ENCODE measurements around the gene ELOVL6.
"Not testable (repeated sequence)": the region's sequence is repeated elsewhere in the genome, so short reads cannot be mapped to it uniquely, and the experiment has no call there.

ELOVL6 gene

GRCh38 chr4:110119880-110120279, 78.5 kb downstream of the ELOVL6 start:
- DNase-seq: no peak

DNA sequence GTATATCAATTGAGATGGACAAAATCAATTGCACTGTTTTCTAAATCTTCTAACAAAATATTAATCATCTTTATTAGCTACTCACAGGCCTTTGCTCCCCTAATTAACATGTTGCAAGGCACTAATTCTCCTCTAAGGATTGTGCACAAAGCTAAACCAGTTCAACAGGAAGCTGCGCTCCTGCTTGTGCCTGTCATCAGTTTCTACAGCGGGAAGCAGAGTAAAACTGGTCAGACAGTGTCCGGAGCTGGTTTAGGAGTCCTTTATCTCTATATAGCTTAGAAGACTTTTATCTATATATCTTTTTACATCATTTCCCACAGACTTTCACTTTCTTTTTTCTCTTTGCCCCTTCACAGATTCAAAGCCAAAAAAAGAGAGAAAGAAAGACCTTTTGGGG, 79.1 kb downstream of the ELOVL6 start:
- DNase-seq: no peak

GRCh38 chr4:110112056-110112455, 86.4 kb downstream of the ELOVL6 start:
- no peak for DNase-seq

DNA sequence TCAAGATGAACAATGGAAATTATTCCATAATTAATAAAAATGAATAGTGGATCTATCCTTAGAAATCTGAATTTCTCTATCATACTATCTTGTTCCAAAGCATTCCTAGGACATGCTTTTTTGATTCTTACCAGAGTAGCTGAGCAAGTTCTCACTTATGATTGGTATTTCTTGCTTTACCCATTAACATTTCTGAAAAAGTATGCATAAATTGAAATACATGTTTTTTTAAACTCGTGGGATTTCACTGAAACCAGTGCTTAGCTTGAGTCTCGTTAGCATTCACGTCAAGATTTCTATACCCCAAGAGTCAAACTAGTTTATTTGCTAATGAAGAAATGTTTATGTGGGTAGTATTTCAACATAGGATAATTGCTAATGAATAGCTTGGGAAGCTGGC, 89.0 kb downstream of the ELOVL6 start:
- no peak for DNase-seq

DNA sequence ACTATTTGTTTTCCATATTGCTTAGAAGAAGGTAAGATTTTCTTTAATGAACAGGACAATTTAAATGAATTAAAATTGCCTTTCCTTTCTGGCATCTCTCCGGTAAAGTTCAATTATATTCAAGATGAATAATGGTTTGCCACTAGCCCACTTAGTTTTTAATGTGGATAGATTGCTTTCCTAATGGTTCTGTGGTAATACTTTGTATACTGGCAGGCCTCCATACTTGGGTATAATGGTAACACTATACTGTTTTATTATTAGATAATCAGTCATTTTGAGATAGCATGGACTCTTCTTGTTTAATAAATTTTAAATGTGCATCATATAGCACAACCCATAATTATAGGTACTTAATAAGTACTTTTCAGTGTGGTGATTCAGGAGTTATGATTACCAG, 89.5 kb downstream of the ELOVL6 start:
- no peak for DNase-seq

GRCh38 chr4:110108422-110108821, 90.0 kb downstream of the ELOVL6 start:
- no peak for DNase-seq

DNA sequence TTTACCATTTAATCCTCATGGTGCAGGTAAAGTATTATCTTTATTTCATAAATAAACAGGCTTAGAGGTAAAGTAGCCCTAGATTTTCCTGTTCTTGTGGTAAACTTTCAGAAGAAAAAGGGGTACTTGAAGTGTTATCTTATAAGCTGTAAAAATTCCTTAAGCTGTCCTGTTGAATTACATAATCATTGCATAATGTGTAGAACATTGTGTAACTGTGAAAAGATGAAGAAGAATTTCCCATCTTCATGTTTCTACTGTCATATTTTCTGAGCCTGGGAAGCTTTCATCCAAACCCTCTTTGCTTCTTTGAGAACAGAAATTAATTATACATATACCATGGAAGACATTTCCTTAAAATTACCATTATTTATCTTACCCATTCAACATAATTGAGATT, 90.5 kb downstream of the ELOVL6 start:
- DNase-seq: no peak

DNA sequence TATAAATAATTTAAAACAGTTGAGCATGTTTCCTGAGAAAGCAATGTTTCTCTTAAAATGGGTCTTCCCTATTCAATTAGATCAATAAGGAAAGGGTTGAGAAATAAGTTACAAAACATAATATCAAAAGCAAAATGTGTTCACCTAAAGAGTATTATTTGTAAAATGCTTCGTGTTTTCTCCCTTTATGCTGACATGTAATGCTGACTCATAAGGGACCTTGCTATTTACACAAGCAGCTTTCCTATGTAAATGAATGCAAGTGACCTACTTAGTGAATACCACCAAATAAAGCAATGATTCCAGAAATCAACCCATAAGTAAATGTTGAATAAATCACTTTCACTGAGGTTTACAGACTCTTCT, 91.5 kb downstream of the ELOVL6 start:
- no peak for DNase-seq

DNA sequence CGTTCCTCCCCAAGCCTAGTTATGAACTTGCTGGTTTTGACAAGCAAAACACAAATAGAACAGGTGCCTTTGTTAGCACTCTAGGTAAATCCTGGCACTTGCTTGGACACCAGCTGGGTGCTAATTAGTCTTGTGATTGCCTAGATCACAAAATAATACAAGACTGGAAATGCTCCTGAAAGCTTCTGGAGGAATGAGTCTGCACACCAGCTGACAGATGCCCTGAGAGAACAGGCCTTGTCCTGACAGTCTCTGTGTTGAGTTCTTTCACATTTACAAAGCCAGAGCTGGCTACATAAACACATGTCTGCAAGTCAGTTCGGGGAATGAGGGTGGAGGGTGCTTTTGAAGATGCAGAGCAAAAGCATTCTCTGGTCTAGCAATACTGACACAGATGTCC, 93.8 kb downstream of the ELOVL6 start:
- DNase-seq: no peak

- DNase-seq: no peak
These were observed 98.8 kb downstream of the ELOVL6 start for GRCh38 chr4:110099638-110100037.

DNA sequence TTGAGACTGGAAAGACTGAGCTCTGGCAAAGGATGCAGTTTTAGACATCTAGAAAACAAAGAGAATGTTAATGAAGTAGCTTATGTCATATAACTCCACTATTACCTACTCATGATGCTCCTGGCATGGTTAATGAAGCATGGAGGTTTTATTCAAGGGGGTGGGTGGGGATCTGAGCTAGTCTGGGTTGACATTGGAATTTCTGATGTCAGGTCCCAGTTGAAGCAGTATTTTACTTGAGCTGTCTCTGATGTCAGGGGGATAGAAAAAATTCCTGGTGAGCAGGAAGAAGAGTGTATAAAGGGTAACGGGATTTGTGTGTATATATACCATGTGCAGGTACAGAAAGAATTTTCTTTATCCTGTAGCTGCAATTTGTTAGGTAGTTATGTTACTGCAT, 102.0 kb downstream of the ELOVL6 start:
- no peak for DNase-seq

GRCh38 chr4:110092646-110093045, 105.8 kb downstream of the ELOVL6 start:
- DNase-seq: no peak

DNA sequence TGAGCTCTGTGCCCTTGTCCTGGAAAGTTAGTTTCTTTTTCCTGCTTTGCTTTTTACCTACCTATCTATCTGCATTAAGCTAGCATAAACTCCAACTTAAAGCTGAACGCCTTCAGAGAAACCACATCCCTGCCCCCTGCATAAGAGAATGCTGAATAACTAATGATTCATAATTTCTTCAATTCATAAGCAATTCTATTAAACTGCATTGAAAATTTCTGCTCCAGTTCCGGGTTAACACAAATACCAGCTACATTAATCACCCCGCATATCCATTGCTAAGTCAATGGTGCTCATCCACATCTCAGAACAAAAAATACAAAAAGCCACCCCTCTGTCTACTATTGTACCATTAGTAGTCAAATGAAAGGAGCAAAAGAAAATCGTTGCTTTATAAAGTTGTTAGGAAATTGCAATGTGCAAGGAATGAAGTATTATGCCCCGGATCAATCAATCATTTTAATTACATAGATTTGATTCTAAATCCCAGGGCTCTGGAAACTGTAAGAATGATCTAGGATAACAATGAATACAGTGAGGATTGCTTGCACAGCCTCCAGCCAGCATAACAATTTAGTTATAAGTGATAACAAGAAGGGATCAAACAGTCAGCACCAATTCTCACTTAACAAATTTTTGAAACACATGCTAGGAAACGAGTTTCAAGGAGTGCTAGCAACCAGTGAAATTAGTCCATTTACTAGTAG, 106.8 kb downstream of the ELOVL6 start:
- DNase-seq: no peak

DNA sequence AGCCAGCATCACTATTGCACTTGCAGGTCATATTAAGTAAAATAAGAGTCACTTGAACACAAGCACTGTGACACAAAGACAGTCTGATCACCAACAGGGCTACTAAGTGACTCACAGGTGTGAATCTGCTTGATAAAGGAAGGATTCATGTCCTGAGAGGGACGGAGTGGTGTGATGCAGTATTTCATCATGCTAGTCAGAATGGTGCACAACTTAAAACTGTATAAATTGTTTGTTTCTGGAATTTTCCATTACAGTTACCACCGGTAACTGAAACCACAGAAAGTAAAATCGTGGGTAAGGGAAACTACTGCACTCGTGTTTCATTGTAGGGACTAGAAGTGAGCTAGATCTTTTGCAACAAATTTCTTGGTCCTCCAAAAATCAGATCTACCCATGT, 109.7 kb downstream of the ELOVL6 start:
- DNase-seq: no peak

DNA sequence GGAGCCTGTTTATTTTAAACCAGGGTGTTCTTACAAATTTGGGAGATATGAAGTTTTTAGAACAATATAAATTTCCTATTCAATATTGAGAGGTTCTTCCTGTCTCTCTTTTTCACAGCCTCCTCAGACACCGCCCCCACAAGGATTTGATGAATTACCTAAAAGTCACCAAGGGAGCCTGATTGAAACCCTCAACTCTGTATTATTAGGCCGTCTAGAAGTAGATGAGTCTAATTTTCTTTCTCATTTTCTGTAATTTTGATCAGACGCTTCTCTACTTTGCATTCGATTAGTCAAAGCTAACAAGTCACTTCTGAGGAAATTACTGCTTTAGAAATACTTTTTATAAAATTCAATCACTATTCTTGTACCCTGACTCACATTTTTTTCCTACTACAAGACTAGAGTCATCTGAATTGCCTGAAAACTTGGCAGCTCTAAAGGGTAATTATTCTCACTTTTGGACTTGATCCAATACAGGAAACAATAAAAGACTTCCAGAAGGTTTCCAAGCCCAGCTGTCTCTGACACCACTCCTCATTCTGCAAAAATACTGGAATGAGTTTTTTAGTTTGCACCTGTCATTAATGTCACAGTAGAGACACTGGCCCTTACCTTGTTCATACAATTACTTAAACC, 111.2 kb downstream of the ELOVL6 start:
- DNase-seq: no peak

DNA sequence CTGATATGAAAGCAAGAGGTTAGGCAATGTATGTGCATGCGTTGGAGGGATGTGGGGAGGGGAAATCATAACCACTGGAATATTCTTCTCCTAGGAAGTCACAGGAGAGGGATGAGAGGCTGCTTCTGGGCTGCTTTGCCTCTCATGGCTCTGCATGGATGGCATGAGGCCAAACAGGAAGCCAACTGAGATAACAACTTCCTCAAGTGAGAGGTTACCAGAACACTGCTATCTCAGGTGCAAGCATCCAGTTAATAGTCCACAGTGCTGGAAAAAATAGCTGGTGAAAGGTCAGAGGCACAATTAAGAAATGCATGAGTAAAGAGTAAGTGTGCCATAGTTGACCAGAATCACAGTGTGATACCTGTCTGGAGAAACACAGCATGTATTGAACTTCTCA, 113.3 kb downstream of the ELOVL6 start:
- peak; percentile 27 for DNase-seq

- no peak for DNase-seq
These were observed 114.3 kb downstream of the ELOVL6 start for GRCh38 chr4:110084154-110084553.

DNA sequence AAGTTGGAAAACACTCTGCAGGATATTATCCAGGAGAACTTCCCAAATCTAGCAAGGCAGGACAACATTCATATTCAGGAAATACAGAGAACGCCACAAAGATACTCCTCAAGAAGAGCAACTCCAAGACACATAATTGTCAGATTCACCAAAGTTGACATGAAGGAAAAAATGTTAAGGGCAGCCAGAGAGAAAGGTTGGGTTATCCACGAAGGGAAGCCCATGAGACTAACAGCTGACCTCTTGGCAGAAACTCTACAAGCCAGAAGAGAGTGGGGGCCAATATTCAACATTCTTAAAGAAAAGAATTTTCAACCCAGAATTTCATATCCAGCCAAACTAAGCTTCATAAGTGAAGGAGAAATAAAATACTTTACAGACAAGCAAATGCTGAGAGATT, 120.3 kb downstream of the ELOVL6 start:
- not testable (repeated sequence) for DNase-seq

- not testable (repeated sequence) for DNase-seq
These were observed 121.6 kb downstream of the ELOVL6 start for GRCh38 chr4:110076828-110077227.

DNA sequence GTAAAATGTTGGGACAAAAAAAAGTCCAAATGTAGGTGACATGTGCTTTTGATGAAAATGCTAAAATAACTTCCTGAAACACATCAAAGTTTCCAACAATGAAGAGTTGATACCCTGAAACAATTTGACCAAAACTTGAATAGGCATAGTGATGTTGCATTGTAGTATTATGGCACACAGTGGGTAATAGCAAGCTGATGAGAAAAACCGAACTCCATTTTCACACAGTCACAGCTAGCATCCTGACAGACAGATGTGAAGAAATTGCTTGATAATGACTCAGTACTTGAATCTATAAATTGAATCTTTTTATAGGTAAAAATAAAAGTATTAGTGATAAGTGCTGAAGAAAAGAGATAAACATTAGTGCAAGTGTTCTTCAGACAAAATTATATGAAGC, 122.5 kb downstream of the ELOVL6 start:
- no peak for DNase-seq

DNA sequence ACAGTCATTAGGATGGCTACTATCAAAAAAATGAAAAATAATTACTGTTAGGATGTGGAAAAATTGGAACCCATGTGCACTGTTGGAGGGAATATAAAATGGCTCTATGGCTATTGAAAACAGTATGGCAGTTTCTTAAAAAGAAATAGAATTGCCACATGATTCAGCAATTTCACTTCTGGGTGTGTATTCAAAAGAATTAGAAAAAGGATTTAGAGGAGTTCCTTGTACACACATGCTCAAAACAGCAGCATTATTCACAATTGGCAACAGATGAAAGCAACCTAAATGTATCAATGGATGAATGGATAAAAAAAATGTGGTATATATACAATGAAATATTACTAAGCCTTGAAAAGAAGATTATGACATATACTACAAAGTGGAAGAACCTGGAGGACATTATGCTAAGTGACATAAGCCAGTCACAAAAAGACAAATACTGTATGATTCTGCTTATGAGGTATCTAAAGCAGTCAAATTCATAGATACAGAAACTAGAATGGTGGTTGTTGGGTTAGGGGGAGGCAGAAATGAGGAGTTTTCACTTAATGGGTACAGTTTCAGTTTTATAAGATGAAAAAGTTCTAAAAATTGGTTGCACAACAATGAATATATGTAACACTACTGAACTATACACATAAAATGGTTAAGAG, 123.2 kb downstream of the ELOVL6 start:
- no peak for DNase-seq

GRCh38 chr4:110074570-110074969, 123.8 kb downstream of the ELOVL6 start:
- DNase-seq: no peak

GRCh38 chr4:110073053-110073845, 125.2 kb downstream of the ELOVL6 start:
- DNase-seq: no peak

DNA sequence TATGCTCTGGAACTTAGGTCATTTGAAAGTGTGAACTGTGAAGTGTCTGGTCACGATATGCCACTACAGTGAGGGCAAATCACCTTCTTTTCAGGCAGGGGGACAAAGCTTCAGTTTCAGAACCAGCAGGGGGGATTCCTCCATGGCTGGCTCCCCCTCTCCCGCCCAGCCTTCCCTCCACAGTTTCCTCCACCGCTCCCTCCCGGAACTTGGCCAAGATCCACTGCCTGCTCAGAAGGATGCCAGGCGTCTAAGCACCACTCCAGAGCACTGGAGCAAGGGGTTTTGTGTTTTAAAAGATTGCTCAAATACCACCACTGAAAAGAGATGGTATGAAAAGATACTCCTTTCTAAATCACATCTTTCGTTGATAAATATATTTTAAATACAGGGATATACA, 126.9 kb downstream of the ELOVL6 start:
- no peak for DNase-seq

Data from CD4-positive, alpha-beta T cell treated with Interleukin-17A for 1 hour (primary cell).